ENCODE data around the gene NIM1K. TPM values are rescaled to one million over a fixed set of nuclear protein-coding genes. Genes with fewer than 3 reads are reported as not detected.
A peak's percentile ranks its signal among the peaks of the same experiment; 100 is the strongest.
"Not testable (repeated sequence)": the region's sequence is repeated elsewhere in the genome, so short reads cannot be mapped to it uniquely, and the experiment has no call there.

Gene NIM1K
- total and polyA plus RNA-seq, 10 of the 15 experiments (the other 5 are each of a cell fraction or from before 2014, with no cell fraction given), result 0.27 to 1.7 (median 0.66) TPM

DNA sequence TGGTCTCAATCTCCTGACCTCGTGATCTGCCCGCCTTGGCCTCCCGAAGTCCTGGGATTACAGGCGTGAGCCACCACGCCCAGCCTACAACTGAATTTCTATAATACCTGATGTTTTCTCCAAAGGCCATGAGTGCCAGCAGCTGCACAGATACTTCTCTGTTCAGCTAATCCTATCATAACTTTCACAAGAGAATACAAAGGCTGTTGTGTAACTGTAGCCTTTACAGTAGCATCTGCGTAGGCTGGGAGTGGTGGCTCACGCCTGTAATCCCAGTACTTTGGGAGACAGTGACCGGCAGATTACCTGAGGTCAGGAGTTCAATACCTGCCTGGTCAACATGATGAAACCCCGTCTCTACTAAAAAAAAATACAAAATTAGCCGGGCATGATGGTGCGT, 8.9 kb upstream of the NIM1K start:
- in situ Hi-C loops (cut with MboI); FAIRE-seq: not testable (repeated sequence)

DNA sequence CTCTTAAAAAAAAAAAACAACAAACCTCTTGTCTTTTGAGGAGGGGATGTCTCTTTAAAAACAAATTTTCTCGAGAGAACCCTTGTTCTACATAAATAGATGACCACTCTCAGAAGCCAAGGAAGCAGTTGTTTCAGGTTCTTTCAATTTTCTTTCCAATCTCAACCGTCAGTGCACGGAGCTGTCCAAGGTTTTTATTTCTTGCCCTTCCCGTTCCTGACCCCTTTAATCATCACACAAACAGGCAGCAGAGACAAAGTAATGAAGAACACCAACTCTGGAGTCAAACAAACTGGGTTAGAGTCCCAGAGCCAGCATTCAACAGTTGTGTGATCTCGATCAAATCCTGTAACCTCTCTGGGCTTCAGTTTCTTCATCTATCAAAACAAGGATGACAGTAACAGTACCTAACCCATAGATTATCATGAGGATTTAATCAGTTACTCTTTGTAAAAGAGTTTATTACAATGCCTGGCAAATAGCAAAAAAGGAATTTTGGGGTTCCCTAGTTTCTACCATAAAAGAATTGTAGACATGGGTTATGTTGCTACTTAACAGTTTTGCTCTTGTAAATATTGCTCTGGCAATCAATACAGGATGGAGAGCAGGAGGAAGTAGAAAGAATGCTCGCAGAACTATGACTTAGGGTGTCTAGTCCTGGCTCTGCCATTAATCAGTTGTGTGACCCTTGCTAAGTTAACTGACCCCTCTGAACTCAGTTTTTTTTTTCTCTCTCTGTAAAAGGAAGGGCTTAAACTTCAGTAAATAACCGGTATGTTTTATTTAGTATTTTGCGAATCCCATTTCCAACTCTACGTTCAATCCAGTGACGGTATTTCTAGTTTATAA, 1.0 kb upstream of the NIM1K start:
- 52% methylated on average over 10 of the region's 10 CpGs for WGBS (ENCODE audit: insufficient coverage, insufficient replicate concordance, low lambda C conversion rate, missing lambda C conversion rate)
- Histone ChIP-seq H3K79me2 (ENCODE audit: control insufficient read depth, insufficient read depth, low read length) (no peaks in the 10 kb centered on the region), H3K4me2 (ENCODE audit: control insufficient read depth, insufficient read depth) (peak overlapping the region; percentile 100; the same call in 1 of the 2 replicates), H3K4me1 (ENCODE audit: control insufficient read depth, insufficient read depth, low read length) (peaks cover 12% of the 10 kb centered on the region), H3K9me3 (replicated peaks; ENCODE audit: control insufficient read depth, insufficient read depth, low read length) (no peaks in the 10 kb centered on the region), H2AFZ (ENCODE audit: control insufficient read depth, low read depth, low read length) (no peak overlapping the region), H3K9ac (ENCODE audit: control insufficient read depth, insufficient read depth, low read length) (no peak overlapping the region), H3K4me3 (0 out of 2 replicates have a peak overlapping the region, but pooled peaks have one; percentile 90), H4K20me1 (ENCODE audit: control insufficient read depth, insufficient read depth) (no peaks in the 10 kb centered on the region), H3K27me3 (replicated peaks in 1 of 2; ENCODE audit: control insufficient read depth in 2 of 2, insufficient read depth in 2 of 2, low read length in 1 of 2) (no peaks in the 10 kb centered on the region), H3K27ac (ENCODE audit: control insufficient read depth, insufficient read depth) (no peak overlapping the region), H3K36me3 (ENCODE audit: control insufficient read depth in 2 of 2, insufficient read depth in 2 of 2, low read length in 1 of 2) (no peaks in the 10 kb centered on the region)
- TF ChIP-seq, protein P1, sequence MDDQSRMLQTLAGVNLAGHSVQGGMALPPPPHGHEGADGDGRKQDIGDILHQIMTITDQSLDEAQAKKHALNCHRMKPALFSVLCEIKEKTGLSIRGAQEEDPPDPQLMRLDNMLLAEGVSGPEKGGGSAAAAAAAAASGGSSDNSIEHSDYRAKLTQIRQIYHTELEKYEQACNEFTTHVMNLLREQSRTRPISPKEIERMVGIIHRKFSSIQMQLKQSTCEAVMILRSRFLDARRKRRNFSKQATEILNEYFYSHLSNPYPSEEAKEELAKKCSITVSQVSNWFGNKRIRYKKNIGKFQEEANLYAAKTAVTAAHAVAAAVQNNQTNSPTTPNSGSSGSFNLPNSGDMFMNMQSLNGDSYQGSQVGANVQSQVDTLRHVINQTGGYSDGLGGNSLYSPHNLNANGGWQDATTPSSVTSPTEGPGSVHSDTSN (IDR thresholded peaks at IDR 0.05; ENCODE audit: insufficient replicate concordance, low read depth, low read length), result no peak
- TF ChIP-seq REST (IDR thresholded peaks at IDR 0.05; ENCODE audit: low read depth, low read length), result peak; percentile 82
- POLR2A ChIA-PET, result no interaction called here
- no TSS peak for BruUV-seq (replicated peaks)
- DNase-seq (ENCODE audit: low read depth, low spot score) (no peak), ATAC-seq (no peak), FAIRE-seq (peak; percentile 44)
- CTCF ChIA-PET, result no interaction called here
- in situ Hi-C loops (cut with MboI) (no loop called here), intact Hi-C loops (cut with micrococcal nuclease; ENCODE audit: unreplicated experiment) (no loop called here)
- RAD21 ChIA-PET (ENCODE audit: unreplicated experiment), result no interaction called here
- SMC1A ChIA-PET (ENCODE audit: uncharacterized antibody, unreplicated experiment), result interaction anchor here (0.8 to 1.5 kb wide), 3 partner anchors 11 to 199 kb away, joined by 3 read pairs; no protein-coding TSS in a partner anchor

More for the DNA sequence above, 8.9 kb upstream of the NIM1K start:
- BruUV-seq (replicated peaks); ATAC-seq; H3K27ac ChIP-seq (ENCODE audit: control insufficient read depth, insufficient read depth); H3K9ac ChIP-seq (ENCODE audit: control insufficient read depth, insufficient read depth, low read length); H3K4me3 ChIP-seq; H3K4me2 ChIP-seq (ENCODE audit: control insufficient read depth, insufficient read depth); POLR2A ChIA-PET; DNase-seq (ENCODE audit: low read depth, low spot score); H2AFZ ChIP-seq (ENCODE audit: control insufficient read depth, low read depth, low read length); H3K9me3 ChIP-seq (replicated peaks; ENCODE audit: control insufficient read depth, insufficient read depth, low read length); H4K20me1 ChIP-seq (ENCODE audit: control insufficient read depth, insufficient read depth); H3K27me3 ChIP-seq (replicated peaks in 1 of 2; ENCODE audit: control insufficient read depth in 2 of 2, insufficient read depth in 2 of 2, low read length in 1 of 2); RAD21 ChIA-PET (ENCODE audit: unreplicated experiment); H3K79me2 ChIP-seq (ENCODE audit: control insufficient read depth, insufficient read depth, low read length); intact Hi-C loops (cut with micrococcal nuclease; ENCODE audit: unreplicated experiment); SMC1A ChIA-PET (ENCODE audit: uncharacterized antibody, unreplicated experiment); H3K36me3 ChIP-seq (ENCODE audit: control insufficient read depth in 2 of 2, insufficient read depth in 2 of 2, low read length in 1 of 2); H3K4me1 ChIP-seq (ENCODE audit: control insufficient read depth, insufficient read depth, low read length): not testable (repeated sequence)
- CTCF ChIA-PET, result interaction anchor here (0.6 kb wide), 1 partner anchor 112 kb away, joined by 3 read pairs; no protein-coding TSS in a partner anchor
- 96% methylated on average over 11 of the region's 11 CpGs for WGBS (ENCODE audit: insufficient coverage, insufficient replicate concordance, low lambda C conversion rate, missing lambda C conversion rate)
